SK-N-SH treated with all-trans-retinoic acid at 6 μM for 48 hours (cell line): ENCODE measurements around the gene ADAMTSL1.

ENCODE experiments used
- ATAC-seq: fragments of 200-7000 bp; cut with Tn5 transposase; 3 replicates; pipeline ENCODE4 v1.9.1; 2020; ENCODE audit warnings: mild to moderate bottlenecking, moderate library complexity
- ARNTL ChIP-seq: fragments of 450-650 bp; formaldehyde crosslinking; IDR thresholded peaks from 2 replicates; pipeline ENCODE4 v1.5.0; 2020; ENCODE audit warnings: low read depth, mild to moderate bottlenecking, moderate library complexity, borderline replicate concordance
- BACH2 ChIP-seq: fragments of 250-450 bp; sonication (Bioruptor Pico); IDR thresholded peaks from 2 replicates; pipeline ENCODE4 v1.9.0; 2021; ENCODE audit warnings: mild to moderate bottlenecking, borderline replicate concordance
- CSDC2 ChIP-seq: fragments of 250-450 bp; sonication (Bioruptor Pico); IDR thresholded peaks from 2 replicates; pipeline ENCODE4 v1.5.0; 2020; ENCODE audit warnings: mild to moderate bottlenecking, moderate library complexity
- CSRNP3 ChIP-seq: fragments of 250-450 bp; sonication (Bioruptor Pico); IDR thresholded peaks from 2 replicates; pipeline ENCODE4 v1.5.1; 2021; ENCODE audit warnings: mild to moderate bottlenecking, moderate library complexity
- ESRRG ChIP-seq: fragments of 250-450 bp; sonication (Bioruptor Pico); IDR thresholded peaks from 2 replicates; pipeline ENCODE4 v1.6.1; 2021; ENCODE audit warnings: mild to moderate bottlenecking
- GLIS3 ChIP-seq: fragments of 250-450 bp; sonication (Bioruptor Pico); IDR thresholded peaks from 2 replicates; pipeline ENCODE4 v1.5.0; 2020; ENCODE audit warnings: mild to moderate bottlenecking, moderate library complexity
- ISL1 ChIP-seq: fragments of 250-450 bp; sonication (Bioruptor Pico); IDR thresholded peaks from 2 replicates; pipeline ENCODE4 v2.1.2; 2022; ENCODE audit warnings: mild to moderate bottlenecking, moderate library complexity
- OSR1 ChIP-seq: fragments of 250-450 bp; sonication (Bioruptor Pico); IDR thresholded peaks from 2 replicates; pipeline ENCODE4 v1.8.0; 2022; ENCODE audit warnings: moderate library complexity, mild to moderate bottlenecking, inconsistent platforms
- PATZ1 ChIP-seq: fragments of 250-450 bp; sonication (Bioruptor Pico); IDR thresholded peaks from 2 replicates; pipeline ENCODE4 v1.8.0; 2020; ENCODE audit warnings: mild to moderate bottlenecking, moderate library complexity, borderline replicate concordance
- POU6F1 ChIP-seq: fragments of 250-450 bp; sonication (Bioruptor Pico); IDR thresholded peaks from 2 replicates; pipeline ENCODE4 v1.8.0; 2021; ENCODE audit warnings: low read depth, mild to moderate bottlenecking, moderate library complexity, borderline replicate concordance
- PPARA ChIP-seq: fragments of 250-450 bp; sonication (Bioruptor Pico); IDR thresholded peaks from 2 replicates; pipeline ENCODE4 v1.5.0; 2020; ENCODE audit warnings: mild to moderate bottlenecking, borderline replicate concordance
- RARB ChIP-seq: fragments of 250-450 bp; sonication (Bioruptor Pico); IDR thresholded peaks from 2 replicates; pipeline ENCODE4 v1.8.0; 2021; ENCODE audit warnings: mild to moderate bottlenecking, moderate library complexity
- SNAI2 ChIP-seq: fragments of 250-450 bp; sonication (Bioruptor Pico); IDR thresholded peaks from 2 replicates; pipeline ENCODE4 v1.5.0; 2020; ENCODE audit warnings: mild to moderate bottlenecking, moderate library complexity
- TCF4 ChIP-seq: fragments of 250-450 bp; sonication (Bioruptor Pico); IDR thresholded peaks from 2 replicates; pipeline ENCODE4 v1.8.0; 2021; ENCODE audit warnings: mild to moderate bottlenecking, moderate library complexity, borderline replicate concordance
- TOX ChIP-seq: fragments of 250-450 bp; sonication (Bioruptor Pico); IDR thresholded peaks from 2 replicates; pipeline ENCODE4 v1.8.0; 2021; ENCODE audit warnings: mild to moderate bottlenecking, moderate library complexity, borderline replicate concordance
- TSHZ2 ChIP-seq: fragments of 250-450 bp; sonication (Bioruptor Pico); IDR thresholded peaks from 2 replicates; pipeline ENCODE4 v1.5.0; 2020; ENCODE audit warnings: mild to moderate bottlenecking, moderate library complexity
- ZC3H10 ChIP-seq: fragments of 250-450 bp; sonication (Bioruptor Pico); IDR thresholded peaks from 2 replicates; pipeline ENCODE4 v1.5.1; 2021; ENCODE audit warnings: mild to moderate bottlenecking, moderate library complexity
- ZFP3 ChIP-seq: fragments of 250-450 bp; sonication (Bioruptor Pico); IDR thresholded peaks from 2 replicates; pipeline ENCODE4 v1.5.0; 2020; ENCODE audit warnings: mild to moderate bottlenecking, moderate library complexity
- ZFP30 ChIP-seq: fragments of 450-650 bp; formaldehyde crosslinking; IDR thresholded peaks from 2 replicates; pipeline ENCODE4 v1.5.0; 2022; ENCODE audit warnings: mild to moderate bottlenecking, moderate library complexity
- ZNF565 ChIP-seq: fragments of 450-650 bp; formaldehyde crosslinking; conservative IDR thresholded peaks from 2 replicates; pipeline ENCODE4 v1.5.0; 2020; ENCODE audit warnings: low read depth, mild to moderate bottlenecking, moderate library complexity
- ZNF70 ChIP-seq: fragments of 450-650 bp; formaldehyde crosslinking; IDR thresholded peaks from 2 replicates; pipeline ENCODE4 v1.5.0; 2020; ENCODE audit warnings: mild to moderate bottlenecking, moderate library complexity
- ZNF8 ChIP-seq: fragments of 450-650 bp; formaldehyde crosslinking; IDR thresholded peaks from 2 replicates; pipeline ENCODE4 v1.5.0; 2020; ENCODE audit warnings: mild to moderate bottlenecking, moderate library complexity

Gene ADAMTSL1

GRCh38 chr9:18825656-18826170, 351.8 kb downstream of the ADAMTSL1 start:
- TF ChIP-seq POU6F1 (CRISPR knock-in tag) (no peak), ZNF565 (no peak), ISL1 (CRISPR knock-in tag) (no peak), CSRNP3 (CRISPR knock-in tag) (no peak), ZFP30 (CRISPR knock-in tag) (no peak), ARNTL (CRISPR knock-in tag) (no peak), SNAI2 (no peak), ESRRG (CRISPR knock-in tag) (no peak), GLIS3 (no peak), OSR1 (CRISPR knock-in tag) (no peak), TOX (CRISPR knock-in tag) (no peak), ZFP3 (CRISPR knock-in tag) (no peak), PPARA (CRISPR knock-in tag) (no peak), TCF4 (CRISPR knock-in tag) (no peak), RARB (CRISPR knock-in tag) (no peak), BACH2 (CRISPR knock-in tag) (no peak), PATZ1 (CRISPR knock-in tag) (no peak), ZNF8 (CRISPR knock-in tag) (no peak), ZC3H10 (CRISPR knock-in tag) (no peak)
- no peak for ATAC-seq

GRCh38 chr9:18826248-18826647, 352.3 kb downstream of the ADAMTSL1 start:
- ATAC-seq, result no peak
- no peak for TF ChIP-seq ZNF565
- TF ChIP-seq BACH2 (CRISPR knock-in tag), result no peak
- no peak for TF ChIP-seq TCF4 (CRISPR knock-in tag)
- TF ChIP-seq ZNF70 (CRISPR knock-in tag), result no peak
- TF ChIP-seq TSHZ2 (CRISPR knock-in tag), result no peak
- TF ChIP-seq ZFP30 (CRISPR knock-in tag), result no peak
- no peak for TF ChIP-seq ARNTL (CRISPR knock-in tag)
- no peak for TF ChIP-seq ISL1 (CRISPR knock-in tag)
- no peak for TF ChIP-seq PATZ1 (CRISPR knock-in tag)
- TF ChIP-seq PPARA (CRISPR knock-in tag), result no peak
- TF ChIP-seq CSDC2 (CRISPR knock-in tag), result no peak
- TF ChIP-seq ZNF8 (CRISPR knock-in tag), result no peak
- TF ChIP-seq POU6F1 (CRISPR knock-in tag), result no peak
- no peak for TF ChIP-seq ZFP3 (CRISPR knock-in tag)
- TF ChIP-seq GLIS3, result no peak
- no peak for TF ChIP-seq SNAI2
- no peak for TF ChIP-seq TOX (CRISPR knock-in tag)
